Astrocyte of the cerebellum (primary cell): ENCODE results near the gene POLK.
"Not testable (repeated sequence)": the region's sequence is repeated elsewhere in the genome, so short reads cannot be mapped to it uniquely, and the experiment has no call there.

ENCODE experiments used
- DNase-seq: peaks from one replicate; pipeline ENCODE4 v3.0.0-alpha.2; 2011; ENCODE audit warnings: low read depth
- H3K4me3 ChIP-seq: 2 replicates; pipeline ENCODE4 v1.5.1; 2011; ENCODE audit warnings: mild to moderate bottlenecking, low read depth, low read length, moderate library complexity
- in situ Hi-C: cut with HindIII; loops from 2 replicates; pipeline ENCODE4 v1.10.0; 2017; ENCODE audit warnings: low sequenced_read_pairs
- TF ChIP-seq, protein P1 (sequence below): IDR thresholded peaks from 2 replicates; pipeline ENCODE4 v1.5.1; 2012; ENCODE audit warnings: low read length, low read depth, moderate library complexity, mild to moderate bottlenecking; ENCODE audit errors: missing control alignments

POLK gene

DNA sequence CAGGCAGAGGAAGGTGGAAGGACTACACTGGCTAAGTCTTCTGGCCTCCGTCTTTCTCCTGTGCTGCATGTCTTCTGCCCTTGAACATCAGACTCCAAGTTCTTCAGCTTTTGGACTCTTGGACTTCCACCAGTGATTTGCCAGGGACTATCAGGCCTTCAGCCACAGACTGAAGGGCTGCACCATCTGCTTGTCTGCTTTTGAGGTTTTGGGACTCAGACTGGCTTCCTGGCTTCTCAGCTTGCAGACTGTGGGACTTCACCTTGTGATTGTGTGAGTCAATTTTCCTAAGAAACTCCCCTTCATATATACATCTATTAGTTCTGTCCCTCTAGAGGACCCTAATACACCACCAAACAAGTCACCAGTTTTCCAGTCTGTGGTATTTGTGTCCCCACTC lies 89.9 kb downstream of the POLK start:
- TF ChIP-seq, protein P1, sequence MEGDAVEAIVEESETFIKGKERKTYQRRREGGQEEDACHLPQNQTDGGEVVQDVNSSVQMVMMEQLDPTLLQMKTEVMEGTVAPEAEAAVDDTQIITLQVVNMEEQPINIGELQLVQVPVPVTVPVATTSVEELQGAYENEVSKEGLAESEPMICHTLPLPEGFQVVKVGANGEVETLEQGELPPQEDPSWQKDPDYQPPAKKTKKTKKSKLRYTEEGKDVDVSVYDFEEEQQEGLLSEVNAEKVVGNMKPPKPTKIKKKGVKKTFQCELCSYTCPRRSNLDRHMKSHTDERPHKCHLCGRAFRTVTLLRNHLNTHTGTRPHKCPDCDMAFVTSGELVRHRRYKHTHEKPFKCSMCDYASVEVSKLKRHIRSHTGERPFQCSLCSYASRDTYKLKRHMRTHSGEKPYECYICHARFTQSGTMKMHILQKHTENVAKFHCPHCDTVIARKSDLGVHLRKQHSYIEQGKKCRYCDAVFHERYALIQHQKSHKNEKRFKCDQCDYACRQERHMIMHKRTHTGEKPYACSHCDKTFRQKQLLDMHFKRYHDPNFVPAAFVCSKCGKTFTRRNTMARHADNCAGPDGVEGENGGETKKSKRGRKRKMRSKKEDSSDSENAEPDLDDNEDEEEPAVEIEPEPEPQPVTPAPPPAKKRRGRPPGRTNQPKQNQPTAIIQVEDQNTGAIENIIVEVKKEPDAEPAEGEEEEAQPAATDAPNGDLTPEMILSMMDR, result no peak
- in situ Hi-C loops, result no loop called here
- DNase-seq, result no peak
- H3K4me3 ChIP-seq, result no peak overlapping the region

DNA sequence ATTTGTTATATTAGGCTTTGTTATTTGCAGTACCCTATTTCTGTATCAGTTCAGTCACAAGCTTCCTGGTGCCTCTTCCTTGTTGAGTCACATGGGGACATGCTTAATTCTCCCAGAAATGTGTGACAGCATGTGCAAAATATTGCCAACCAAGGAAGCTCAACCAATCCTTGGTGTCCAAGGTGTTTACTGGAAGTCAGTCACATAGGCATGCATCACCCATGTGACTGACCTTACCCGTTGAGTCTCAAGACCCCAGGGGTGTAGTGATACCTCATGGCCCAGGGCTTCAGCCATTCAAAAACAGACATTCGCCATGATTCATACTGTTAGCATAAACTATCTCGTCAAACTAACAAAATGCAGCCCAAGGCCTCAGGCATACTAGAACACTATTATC lies 90.3 kb downstream of the POLK start:
- no peak overlapping the region for H3K4me3 ChIP-seq
- TF ChIP-seq, protein P1, result no peak
- in situ Hi-C loops, result no loop called here
- no peak for DNase-seq

DNA sequence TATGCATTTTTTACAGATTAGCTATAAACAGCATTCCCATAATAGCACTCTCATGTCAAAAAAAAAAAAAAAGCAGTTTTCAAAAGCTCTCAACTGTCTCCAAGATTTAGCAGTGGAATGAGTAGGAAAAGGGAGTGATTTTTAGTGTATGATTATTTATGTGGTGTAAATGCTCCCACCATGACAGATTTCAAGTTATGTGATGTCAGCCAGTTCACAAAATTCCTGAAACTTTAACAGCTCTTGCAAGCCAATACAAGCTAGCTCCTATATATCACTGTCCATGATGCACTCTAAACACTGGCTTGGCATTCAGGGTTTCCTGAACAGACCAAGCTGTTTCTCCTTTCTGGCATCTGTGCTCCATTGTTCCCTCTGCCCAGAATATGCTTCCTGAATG lies 91.7 kb downstream of the POLK start:
- H3K4me3 ChIP-seq, result no peak overlapping the region
- in situ Hi-C loops, result no loop called here
- TF ChIP-seq, protein P1, result no peak
- no peak for DNase-seq

DNA sequence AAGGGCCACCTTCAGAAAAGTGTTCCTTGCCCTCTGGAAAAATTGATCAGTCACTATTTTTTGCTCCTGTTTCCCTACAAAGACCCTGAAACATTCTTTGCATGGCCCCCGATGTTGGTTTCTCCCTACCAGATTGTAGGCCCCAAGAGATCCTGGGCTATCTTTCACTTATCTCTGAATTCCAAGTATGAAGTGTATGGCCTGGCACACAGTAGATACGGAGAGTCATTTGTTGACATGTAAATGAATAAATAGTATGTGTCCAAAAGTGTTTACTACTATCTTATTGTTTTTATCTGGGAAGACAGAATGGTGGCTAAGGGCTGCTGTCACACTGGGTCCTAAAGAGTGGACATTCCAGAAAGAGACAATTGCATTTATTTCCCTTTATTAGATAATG lies 92.1 kb downstream of the POLK start:
- in situ Hi-C loops, result no loop called here
- no peak for DNase-seq
- H3K4me3 ChIP-seq, result no peak overlapping the region
- TF ChIP-seq, protein P1, result no peak

DNA sequence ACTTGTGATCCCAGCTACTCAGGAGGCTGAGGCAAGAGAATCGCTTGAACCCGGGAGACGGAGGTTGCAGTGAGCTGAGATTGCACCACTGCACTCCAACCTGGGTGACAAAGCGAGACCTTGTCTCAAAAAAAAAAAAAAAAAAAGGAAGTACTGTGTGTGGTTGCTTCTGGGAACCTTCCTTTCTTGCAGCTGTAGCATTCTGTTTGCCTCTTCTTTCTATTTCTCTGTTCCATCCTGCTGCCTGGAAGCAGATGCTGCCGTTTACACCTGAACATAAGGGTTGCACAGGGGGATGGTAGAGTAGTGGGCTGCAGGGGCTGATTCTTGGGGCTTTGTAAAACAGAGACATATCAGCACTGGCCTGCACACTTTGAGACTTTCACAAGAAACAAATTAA lies 95.7 kb downstream of the POLK start:
- DNase-seq, in situ Hi-C loops, H3K4me3 ChIP-seq: not testable (repeated sequence)

DNA sequence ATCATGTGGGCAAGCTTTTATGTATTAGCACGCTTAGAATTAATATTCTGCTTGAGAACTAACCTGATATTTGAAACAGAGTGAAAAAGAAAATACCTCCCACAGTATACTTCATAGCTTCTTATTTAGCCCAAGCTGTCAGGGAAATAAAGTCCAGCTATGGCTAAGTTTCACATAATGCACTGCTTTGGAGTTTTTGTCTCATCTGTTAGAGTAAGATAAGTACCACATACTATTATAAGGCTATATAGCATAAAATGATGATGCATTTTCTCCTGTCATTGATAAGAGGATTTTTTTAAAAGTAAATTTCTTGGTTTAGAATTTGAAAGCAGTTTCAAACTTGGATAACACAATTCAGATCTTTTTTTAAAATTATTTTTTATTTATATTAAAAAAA lies 97.2 kb downstream of the POLK start:
- in situ Hi-C loops, result no loop called here
- TF ChIP-seq, protein P1, result no peak
- DNase-seq, result no peak
- H3K4me3 ChIP-seq, result no peak overlapping the region

DNA sequence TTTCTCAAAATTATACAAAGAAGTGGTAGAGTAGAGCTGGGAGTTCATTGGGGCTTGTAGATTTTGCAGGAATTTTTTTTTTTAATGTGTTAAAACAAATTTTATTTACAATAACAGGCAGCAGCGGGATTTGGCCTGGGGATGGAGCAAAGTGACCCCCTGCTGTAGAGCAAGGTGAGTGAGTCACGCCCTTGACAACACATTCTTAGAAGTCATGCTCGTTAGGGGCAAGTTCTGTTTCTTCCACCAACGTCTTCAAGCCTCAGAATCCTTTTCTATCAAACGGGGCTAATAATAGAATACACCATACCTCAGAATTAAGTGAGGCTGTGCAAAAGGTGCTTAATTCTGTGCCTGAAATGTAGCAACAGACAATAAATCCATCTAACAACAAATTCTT lies 98.5 kb downstream of the POLK start:
- DNase-seq, result no peak
- H3K4me3 ChIP-seq, result no peak overlapping the region
- TF ChIP-seq, protein P1, result no peak
- in situ Hi-C loops, result no loop called here

DNA sequence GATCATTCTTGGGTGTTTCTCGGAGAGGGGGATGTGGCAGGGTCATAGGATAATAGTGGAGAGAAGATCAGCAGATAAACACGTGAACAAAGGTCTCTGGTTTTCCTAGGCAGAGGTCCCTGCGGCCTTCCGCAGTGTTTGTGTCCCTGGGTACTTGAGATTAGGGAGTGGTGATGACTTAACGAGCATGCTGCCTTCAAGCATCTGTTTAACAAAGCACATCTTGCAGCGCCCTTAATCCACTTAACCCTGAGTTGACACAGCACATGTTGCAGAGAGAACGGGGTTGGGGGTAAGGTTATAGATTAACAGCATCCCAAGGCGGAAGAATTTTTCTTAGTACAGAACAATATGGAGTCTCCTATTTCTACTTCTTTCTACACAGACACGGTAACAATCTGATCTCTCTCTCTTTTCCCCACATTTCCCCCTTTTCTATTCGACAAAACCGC lies 99.2 kb downstream of the POLK start:
- peak overlapping the region; percentile 45 for H3K4me3 ChIP-seq
- in situ Hi-C loops, DNase-seq: not testable (repeated sequence)
